ENCODE measurements around the gene EXT2.

GRCh38 chr11:44150401-44150800, 54.9 kb downstream of the EXT2 start:
- TF ChIP-seq CTCF (IDR thresholded peaks at IDR 0.05) (no peak), ZFX (IDR thresholded peaks at IDR 0.05; ENCODE audit: borderline replicate concordance) (no peak)

All from 22Rv1 (cell line).